Lung (tissue), 12 donors: ENCODE measurements around the gene PICK1. TPM values are rescaled to one million over a fixed set of nuclear protein-coding genes. Genes with fewer than 3 reads are reported as not detected.

Experiments used
- ATAC-seq: fragments of 200-7000 bp; cut with Tn5 transposase; one replicate; pipeline ENCODE4 v1.9.1; 2020; ENCODE audit warnings: moderate number of reproducible peaks; ENCODE audit not compliant: insufficient read depth, low FRiP score
- DNase-seq, 3 donors: peaks; one replicate each; pipeline ENCODE4 v3.0.0-alpha.2; 2013 to 2017
- H3K27ac ChIP-seq, 2 donors: one replicate each; pipeline ENCODE4 v1.5.1; 2013; ENCODE audit warnings: mild to moderate bottlenecking in 2 of 2, moderate library complexity in 2 of 2, control low read depth in 1 of 2, inconsistent platforms in 1 of 2, low read depth in 1 of 2, low read length in 1 of 2
- H3K27me3 ChIP-seq, 3 donors: one replicate each; pipeline ENCODE4 v1.5.1; 2013; ENCODE audit warnings: low read length in 2 of 3; ENCODE audit not compliant: control insufficient read depth in 3 of 3, insufficient read depth in 3 of 3
- H3K36me3 ChIP-seq, 4 donors: one replicate each; pipeline ENCODE4 v1.5.1; 2013; ENCODE audit warnings: low read length in 4 of 4, mild to moderate bottlenecking in 1 of 4, moderate library complexity in 1 of 4; ENCODE audit not compliant: control insufficient read depth in 4 of 4, insufficient read depth in 4 of 4
- H3K4me1 ChIP-seq, 5 donors: one replicate each; pipeline ENCODE4 v1.5.1; 2013; ENCODE audit warnings: low read length in 5 of 5, mild to moderate bottlenecking in 2 of 5, moderate library complexity in 1 of 5; ENCODE audit not compliant: control insufficient read depth in 5 of 5, insufficient read depth in 5 of 5
- H3K4me3 ChIP-seq: one replicate; pipeline ENCODE4 v1.5.1; 2013; ENCODE audit warnings: mild to moderate bottlenecking, control low read depth, moderate library complexity
- H3K9ac ChIP-seq, 2 donors: one replicate each; pipeline ENCODE4 v1.5.1; 2013; ENCODE audit warnings: low read length in 2 of 2, control low read depth in 1 of 2; ENCODE audit not compliant: insufficient read depth in 1 of 2
- H3K9me3 ChIP-seq, 4 donors: one replicate each; pipeline ENCODE4 v1.5.1; 2013; ENCODE audit warnings: low read length in 3 of 4, mild to moderate bottlenecking in 1 of 4, moderate library complexity in 1 of 4; ENCODE audit not compliant: control insufficient read depth in 4 of 4, insufficient read depth in 3 of 4
- CTCF ChIP-seq: IDR thresholded peaks from 2 replicates; pipeline ENCODE4 v1.5.1; 2012; ENCODE audit warnings: mild to moderate bottlenecking; ENCODE audit errors: control extremely low read depth, extremely low read depth
- WGBS, 2 donors: extraction: QIAGEN DNeasy Blood & Tissue Kit; methylation state at CpG; one replicate each; pipeline ENCODE4 v1.1.7; 2013; 5-methylcytosine and 5-hydroxymethylcytosine counted together
- polyA plus RNA-seq, 2 donors: library from polyadenylated mRNA; stranded (reverse); fragments of 200-250 nt; gene quantifications; one replicate each; pipeline ENCODE4 v1.2.1, GENCODE V29; 2013
- total RNA-seq, 2 donors: library from RNA; depleted of rRNA in 1 of 2; stranded (reverse); fragments of >200 nt in 1 of 2; gene quantifications; one replicate each; pipeline ENCODE4 v1.2.1, GENCODE V29; 2014 to 2021
- donor health status: control.
- donor health status: control.
- donor health status: Bipolar disorder and iron deficiency.
- donor health status: healthy.
- donor health status: DM: yes; HTN: yes; CAD: no.

The PICK1 gene
- total and polyA plus RNA-seq, 4 donors, result 32.4 to 45.6 (median 37.3) TPM

GRCh38 chr22:38071421-38072321, 14.5 kb downstream of the PICK1 start:
- Histone ChIP-seq H3K9me3 (no peaks in the 10 kb centered on the region), H3K9ac (no peak overlapping the region), H3K36me3 (peaks cover 0 to 62% (median 8%) of the 10 kb centered on the region in 4 donors), H3K4me1 (no peaks in the 10 kb centered on the region), H3K4me3 (no peak overlapping the region), H3K27ac (no peak overlapping the region), H3K27me3 (no peaks in the 10 kb centered on the region)
- WGBS, 2 donors, result 91 to 92% methylated on average over 22 of the region's 22 CpGs
- no peak for TF ChIP-seq CTCF
- DNase-seq (no peak), ATAC-seq (no peak)

DNA sequence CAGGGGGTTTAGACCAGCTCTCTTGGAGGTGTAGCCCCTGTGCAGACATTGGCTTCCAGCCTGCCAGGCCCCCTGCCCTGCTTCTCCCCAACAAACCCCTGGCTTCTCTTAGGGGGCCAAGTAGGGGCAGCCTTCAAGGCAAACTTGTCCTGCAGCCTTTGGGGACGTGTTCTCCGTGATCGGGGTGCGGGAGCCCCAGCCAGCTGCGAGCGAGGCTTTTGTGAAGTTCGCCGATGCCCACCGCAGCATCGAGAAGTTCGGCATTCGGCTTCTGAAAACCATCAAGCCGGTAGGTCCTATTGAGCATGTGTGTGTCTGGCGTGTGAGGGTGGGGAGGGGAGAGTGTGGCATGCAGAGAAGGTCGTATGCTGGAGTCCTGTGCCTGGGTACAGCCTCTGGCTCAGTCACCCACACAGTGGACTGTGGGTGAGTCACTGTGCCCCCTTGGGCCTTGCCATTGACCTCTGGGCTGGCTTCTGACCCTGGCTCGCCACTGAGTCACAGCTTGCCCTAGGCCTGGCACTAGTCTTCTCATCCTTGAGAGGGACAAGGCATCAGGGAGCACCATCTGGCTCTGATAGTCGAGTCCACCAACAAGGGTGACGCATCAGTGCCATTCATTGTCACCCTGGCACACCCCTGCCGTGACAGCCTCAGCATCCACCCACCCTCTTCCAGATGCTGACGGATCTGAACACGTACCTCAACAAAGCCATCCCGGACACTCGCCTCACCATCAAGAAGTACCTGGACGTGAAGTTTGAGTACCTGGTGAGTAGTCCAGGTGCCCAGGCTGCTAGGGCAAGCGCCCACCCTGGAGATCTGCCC, 15.3 kb downstream of the PICK1 start:
- no peak overlapping the region for H3K27ac ChIP-seq
- no peak for TF ChIP-seq CTCF
- H3K9me3 ChIP-seq, result no peaks in the 10 kb centered on the region
- no peak overlapping the region for H3K4me3 ChIP-seq
- ATAC-seq (no peak), DNase-seq (no peak)
- 96 to 97% methylated on average over 25 of the region's 25 CpGs for WGBS, 2 donors
- no peaks in the 10 kb centered on the region for H3K27me3 ChIP-seq
- H3K4me1 ChIP-seq, result no peaks in the 10 kb centered on the region
- H3K9ac ChIP-seq, result no peak overlapping the region
- peaks cover 0 to 58% (median 8%) of the 10 kb centered on the region in 4 donors for H3K36me3 ChIP-seq

DNA sequence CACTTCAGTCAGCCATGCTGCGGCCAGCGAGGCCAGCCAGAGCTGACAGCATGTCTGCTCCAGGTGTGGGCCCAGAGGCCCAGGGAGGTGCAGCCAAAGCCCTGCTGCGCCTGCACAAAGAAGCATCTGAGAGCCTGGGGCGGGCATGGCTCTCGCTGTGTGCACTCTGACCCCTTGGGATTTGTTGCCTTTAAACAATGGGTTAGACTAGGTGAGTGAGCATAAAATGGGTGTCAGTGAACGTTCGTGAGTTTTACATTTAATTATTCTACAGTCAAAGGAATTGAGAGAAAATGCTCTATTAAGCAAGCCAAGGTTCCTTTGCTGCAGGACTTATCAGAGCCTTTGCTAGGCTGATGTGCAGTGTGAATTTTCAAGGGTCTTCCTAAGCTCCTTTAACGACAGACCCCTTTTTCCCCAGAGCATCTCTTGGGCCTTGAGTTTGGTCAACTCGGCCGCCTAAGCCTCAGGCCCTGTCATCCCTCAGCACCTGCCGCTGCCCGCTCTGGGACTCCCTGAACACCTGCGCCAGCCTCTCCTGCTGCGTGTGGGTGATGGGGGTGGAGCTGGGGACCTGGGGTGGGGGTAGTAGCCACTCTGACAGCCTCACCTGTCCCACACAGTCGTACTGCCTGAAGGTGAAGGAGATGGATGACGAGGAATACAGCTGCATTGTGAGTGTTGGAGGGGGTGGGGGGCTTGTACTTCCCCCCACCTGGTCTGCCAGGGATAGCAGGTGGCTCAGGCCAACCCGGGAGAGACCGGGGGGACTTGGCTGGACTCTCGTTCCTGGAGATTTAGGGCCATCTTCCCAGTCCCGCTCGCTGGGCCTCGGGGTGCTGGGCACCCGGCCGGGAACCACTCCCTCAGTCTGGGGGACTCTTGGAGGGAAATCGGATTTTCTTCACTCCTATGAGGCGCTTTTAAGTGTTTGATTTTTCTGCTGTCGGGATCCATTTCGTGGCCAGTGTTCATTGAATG, 16.2 kb downstream of the PICK1 start:
- Histone ChIP-seq H3K9ac (no peak overlapping the region), H3K27ac (no peak overlapping the region), H3K4me3 (no peak overlapping the region), H3K9me3 (no peaks in the 10 kb centered on the region), H3K36me3 (peaks cover 0 to 52% (median 8%) of the 10 kb centered on the region in 4 donors), H3K27me3 (no peaks in the 10 kb centered on the region), H3K4me1 (no peaks in the 10 kb centered on the region)
- WGBS, 2 donors, result 95 to 97% methylated on average over 28 of the region's 28 CpGs
- DNase-seq (no peak), ATAC-seq (no peak)
- no peak for TF ChIP-seq CTCF
